CD4-positive, alpha-beta T cell (primary cell): ENCODE results near the gene MPP3. TPM values are rescaled to one million over a fixed set of nuclear protein-coding genes. Genes with fewer than 3 reads are reported as not detected.

Source experiments
- ATAC-seq: fragments of 200-7000 bp; cut with Tn5 transposase; one replicate; pipeline ENCODE4 v1.10.0; 2022; ENCODE audit warnings: mild to moderate bottlenecking; ENCODE audit not compliant: poor library complexity
- CTCF ChIA-PET: fragments of 350-600 bp; sonication (Branson Sonifier 250); formaldehyde crosslinking; loops from one replicate; lab custom pipeline; 2021; ENCODE audit warnings: antibody characterized with exemption, inconsistent platforms; lab: Charles Lee
- POLR2A ChIA-PET: fragments of 350-600 bp; sonication (Branson Sonifier 250); formaldehyde crosslinking; loops from one replicate; lab custom pipeline; 2021; ENCODE audit warnings: antibody characterized with exemption, inconsistent platforms; lab: Charles Lee
- DNase-seq, 14 experiments: peaks; one replicate each; pipeline ENCODE4 v3.0.0-alpha.2; 2013 to 2020; ENCODE audit warnings: mixed read lengths in 2 of 14
- H3K27ac ChIP-seq, 2 donors: one replicate each; pipeline versions ENCODE4 v1.5.1 to v1.7.0; 2013; ENCODE audit warnings: low read length in 2 of 2, low read depth in 1 of 2, mild to moderate bottlenecking in 1 of 2
- H3K27me3 ChIP-seq, 2 experiments: 1 replicate in 1 of 2; 2 replicates in 1 of 2; pipeline versions ENCODE4 v1.6.1 to v1.7.0; 2013; ENCODE audit warnings: low read length in 2 of 2, control low read depth in 1 of 2, mild to moderate bottlenecking in 1 of 2, moderate library complexity in 1 of 2; ENCODE audit not compliant: insufficient read depth in 2 of 2, control insufficient read depth in 1 of 2
- H3K36me3 ChIP-seq: one replicate; pipeline ENCODE4 v1.6.1; 2013; ENCODE audit warnings: low read length, control low read depth; ENCODE audit not compliant: insufficient read depth
- H3K4me1 ChIP-seq: one replicate; pipeline ENCODE4 v1.6.1; 2013; ENCODE audit warnings: low read length, control low read depth; ENCODE audit not compliant: insufficient read depth
- H3K4me3 ChIP-seq: one replicate; pipeline ENCODE4 v1.5.1; 2013; ENCODE audit warnings: mild to moderate bottlenecking, low read length, moderate library complexity
- H3K9me3 ChIP-seq, 2 experiments: 1 replicate in 1 of 2; 2 replicates in 1 of 2; pipeline versions ENCODE4 v1.6.1 to v1.7.0; 2013; ENCODE audit warnings: low read length in 2 of 2, mild to moderate bottlenecking in 2 of 2, control low read depth in 1 of 2, moderate library complexity in 1 of 2; ENCODE audit not compliant: control insufficient read depth in 1 of 2, insufficient read depth in 1 of 2
- H3K27ac Mint-ChIP-seq: one replicate; pipeline ENCODE4 v1.8.0; 2020; ENCODE audit warnings: mixed read lengths
- H3K27me3 Mint-ChIP-seq: one replicate; pipeline ENCODE4 v1.8.0; 2021; ENCODE audit warnings: mixed read lengths
- H3K36me3 Mint-ChIP-seq: one replicate; pipeline ENCODE4 v1.8.0; 2021; ENCODE audit warnings: low read depth, mixed read lengths
- H3K4me1 Mint-ChIP-seq: one replicate; pipeline ENCODE4 v1.8.0; 2021; ENCODE audit warnings: low read depth, mixed read lengths
- H3K4me3 Mint-ChIP-seq: one replicate; pipeline ENCODE4 v1.8.0; 2020; ENCODE audit warnings: mild to moderate bottlenecking, mixed read lengths
- H3K9me3 Mint-ChIP-seq: one replicate; pipeline ENCODE4 v1.8.0; 2020; ENCODE audit warnings: mixed read lengths
- intact Hi-C, 2 experiments: fragments of 100-400 bp; cut with DNase I in 1 of 2; cut with micrococcal nuclease in 1 of 2; formaldehyde crosslinking; loops; one replicate each; pipeline versions ENCODE4 v1.15.1 to v1.9.0; 2023 to 2025; cut with DNase I, micrococcal nuclease
- total RNA-seq, 174 experiments: library from RNA in 2 of 174; stranded (reverse) in 2 of 174; gene quantifications; one replicate each; pipeline ENCODE4 v1.2.3 and lab custom pipeline; 2021 to 2026
- TF ChIP-seq, protein P1 (sequence below): fragments of 200-600 bp; IDR thresholded peaks from one replicate; pipeline ENCODE4 v1.8.0; 2022; ENCODE audit warnings: antibody characterized with exemption, mild to moderate bottlenecking

The MPP3 gene
- total RNA-seq, 2 experiments from 2014 or later = 0.14 TPM; not detected in 1

DNA sequence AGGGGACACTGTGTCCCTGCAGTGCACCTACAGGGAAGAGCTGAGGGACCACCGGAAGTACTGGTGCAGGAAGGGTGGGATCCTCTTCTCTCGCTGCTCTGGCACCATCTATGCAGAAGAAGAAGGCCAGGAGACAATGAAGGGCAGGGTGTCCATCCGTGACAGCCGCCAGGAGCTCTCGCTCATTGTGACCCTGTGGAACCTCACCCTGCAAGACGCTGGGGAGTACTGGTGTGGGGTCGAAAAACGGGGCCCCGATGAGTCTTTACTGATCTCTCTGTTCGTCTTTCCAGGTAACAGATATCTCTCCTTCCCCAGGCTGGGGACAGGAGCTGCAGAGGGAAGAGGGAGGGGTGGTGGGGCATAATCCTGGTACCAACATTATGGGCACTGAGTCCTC is 15.7 kb upstream of the MPP3 start:
- no peaks in the 10 kb centered on the region for H3K9me3 ChIP-seq
- Mint-ChIP-seq H3K36me3 (no peaks in the 10 kb centered on the region), H3K9me3 (no peaks in the 10 kb centered on the region), H3K27ac (no peak overlapping the region), H3K27me3 (peaks cover 40% of the 10 kb centered on the region), H3K4me1 (no peaks in the 10 kb centered on the region), H3K4me3 (no peak overlapping the region)
- TF ChIP-seq, protein P1, sequence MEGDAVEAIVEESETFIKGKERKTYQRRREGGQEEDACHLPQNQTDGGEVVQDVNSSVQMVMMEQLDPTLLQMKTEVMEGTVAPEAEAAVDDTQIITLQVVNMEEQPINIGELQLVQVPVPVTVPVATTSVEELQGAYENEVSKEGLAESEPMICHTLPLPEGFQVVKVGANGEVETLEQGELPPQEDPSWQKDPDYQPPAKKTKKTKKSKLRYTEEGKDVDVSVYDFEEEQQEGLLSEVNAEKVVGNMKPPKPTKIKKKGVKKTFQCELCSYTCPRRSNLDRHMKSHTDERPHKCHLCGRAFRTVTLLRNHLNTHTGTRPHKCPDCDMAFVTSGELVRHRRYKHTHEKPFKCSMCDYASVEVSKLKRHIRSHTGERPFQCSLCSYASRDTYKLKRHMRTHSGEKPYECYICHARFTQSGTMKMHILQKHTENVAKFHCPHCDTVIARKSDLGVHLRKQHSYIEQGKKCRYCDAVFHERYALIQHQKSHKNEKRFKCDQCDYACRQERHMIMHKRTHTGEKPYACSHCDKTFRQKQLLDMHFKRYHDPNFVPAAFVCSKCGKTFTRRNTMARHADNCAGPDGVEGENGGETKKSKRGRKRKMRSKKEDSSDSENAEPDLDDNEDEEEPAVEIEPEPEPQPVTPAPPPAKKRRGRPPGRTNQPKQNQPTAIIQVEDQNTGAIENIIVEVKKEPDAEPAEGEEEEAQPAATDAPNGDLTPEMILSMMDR = no peak
- DNase-seq (no peak), ATAC-seq (no peak)
- POLR2A ChIA-PET = no interaction called here
- H3K36me3 ChIP-seq = no peaks in the 10 kb centered on the region
- no peak overlapping the region for H3K27ac ChIP-seq
- peaks cover 0 to 8% of the 10 kb centered on the region in 2 experiments for H3K27me3 ChIP-seq
- H3K4me3 ChIP-seq = no peak overlapping the region
- no peaks in the 10 kb centered on the region for H3K4me1 ChIP-seq
- intact Hi-C loops = loop anchor here (5.0 kb wide), 2 partner anchors 151 to 156 kb away; no protein-coding TSS in a partner anchor
- CTCF ChIA-PET = no interaction called here

DNA sequence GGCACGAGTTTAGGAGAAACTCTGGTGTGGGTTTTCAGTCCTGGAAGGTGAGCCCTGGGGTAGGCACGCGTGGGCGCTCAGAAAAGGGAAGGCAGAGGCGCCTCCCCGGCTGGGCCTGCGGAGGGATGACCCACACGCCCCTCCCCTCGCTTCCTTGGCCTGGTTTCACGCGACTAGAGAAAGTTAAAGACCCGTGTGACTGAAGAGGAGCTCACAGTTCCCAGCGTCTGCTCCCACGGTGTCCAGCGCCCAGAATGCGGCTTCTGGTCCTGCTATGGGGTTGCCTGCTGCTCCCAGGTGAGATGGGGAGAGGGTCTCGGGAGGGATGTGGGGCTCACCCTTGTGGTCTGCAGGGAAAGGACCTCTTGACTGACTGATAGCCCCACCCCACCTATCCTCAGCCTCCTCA is 14.0 kb upstream of the MPP3 start, which contains the start of gene CD300LG:
CD300LG (plus strand) TSS at position 214 of the 409 bp plus-strand sequence; CDS start at position 255, 41 bp downstream.
- H3K36me3 Mint-ChIP-seq = no peaks in the 10 kb centered on the region
- intact Hi-C loops = loop anchor here (5.0 kb wide), 2 partner anchors 150 to 155 kb away; no protein-coding TSS in a partner anchor
- TF ChIP-seq, protein P1 = no peak
- DNase-seq = peak in 1 of 14 experiments; percentile 17
- H3K27ac Mint-ChIP-seq = no peak within 1 kb of the TSS
- no peaks in the 10 kb centered on the region for H3K9me3 Mint-ChIP-seq
- Histone ChIP-seq H3K27ac (no peak within 1 kb of the TSS), H3K27me3 (peaks cover 0 to 7% of the 10 kb centered on the region in 2 experiments), H3K4me1 (no peaks in the 10 kb centered on the region), H3K4me3 (no peak within 1 kb of the TSS), H3K36me3 (no peaks in the 10 kb centered on the region), H3K9me3 (no peaks in the 10 kb centered on the region)
- H3K4me3 Mint-ChIP-seq = no peak within 1 kb of the TSS
- POLR2A ChIA-PET = interaction anchor here (1.4 kb wide), 1 partner anchor 68 kb away, joined by 3 read pairs; the partner anchor contains the start of gene DUSP3
- ATAC-seq = no peak
- no peaks in the 10 kb centered on the region for H3K4me1 Mint-ChIP-seq
- peaks cover 44% of the 10 kb centered on the region for H3K27me3 Mint-ChIP-seq
- CTCF ChIA-PET = interaction anchor here (0.9 to 1.5 kb wide), 12 partner anchors 10 to 270 kb away, joined by 3 to 6 read pairs (median 4); partner anchors contain the start of gene DUSP3

DNA sequence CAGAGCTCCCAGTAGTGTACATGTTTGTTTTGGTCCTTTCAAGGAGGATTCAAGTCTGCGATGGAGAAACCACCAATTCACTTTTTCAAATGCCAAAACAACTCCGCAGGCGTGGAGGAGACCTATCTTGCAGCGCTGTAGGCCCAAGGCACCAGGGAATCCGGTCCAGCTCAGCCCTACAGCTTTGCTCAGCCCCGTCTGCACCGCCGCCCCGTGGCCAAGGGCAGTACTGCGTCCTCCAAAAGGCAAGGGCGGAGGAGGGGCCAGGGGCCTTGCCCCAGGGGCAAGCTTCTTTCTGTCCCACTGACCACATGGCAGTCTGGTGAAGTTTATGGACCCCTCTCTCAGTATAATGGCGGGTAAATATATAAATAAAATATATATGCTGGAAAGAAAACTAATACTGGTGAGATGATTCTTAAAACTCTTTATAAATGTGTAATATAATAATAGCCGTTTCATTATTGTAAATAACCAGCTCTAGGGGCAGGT is 13.3 kb upstream of the MPP3 start:
- no peaks in the 10 kb centered on the region for H3K9me3 ChIP-seq
- no peaks in the 10 kb centered on the region for H3K4me1 Mint-ChIP-seq
- DNase-seq (peak; percentile 59 to 83 (median 72)), ATAC-seq (peak; percentile 100)
- ChIA-PET POLR2A (interaction anchor here (1.4 kb wide), 1 partner anchor 68 kb away, joined by 3 read pairs; the partner anchor contains the start of gene DUSP3), CTCF (interaction anchor here (0.6 to 1.5 kb wide), 19 partner anchors 9 to 929 kb away, joined by 3 to 6 read pairs (median 4); partner anchors contain the start of gene DUSP3)
- H3K9me3 Mint-ChIP-seq = no peaks in the 10 kb centered on the region
- H3K27me3 Mint-ChIP-seq = peaks cover 40% of the 10 kb centered on the region
- intact Hi-C loops = loop anchor here (5.0 kb wide), 2 partner anchors 149 to 154 kb away; no protein-coding TSS in a partner anchor
- no peak overlapping the region for H3K4me3 ChIP-seq
- no peak overlapping the region for H3K27ac ChIP-seq
- peaks cover 3 to 7% of the 10 kb centered on the region in 2 experiments for H3K27me3 ChIP-seq
- H3K36me3 ChIP-seq = no peaks in the 10 kb centered on the region
- H3K36me3 Mint-ChIP-seq = no peaks in the 10 kb centered on the region
- TF ChIP-seq, protein P1 = peak; percentile 92
- H3K27ac Mint-ChIP-seq = no peak overlapping the region
- H3K4me1 ChIP-seq = no peaks in the 10 kb centered on the region
- no peak overlapping the region for H3K4me3 Mint-ChIP-seq
